ENCODE results near the gene GZMM.

DNA sequence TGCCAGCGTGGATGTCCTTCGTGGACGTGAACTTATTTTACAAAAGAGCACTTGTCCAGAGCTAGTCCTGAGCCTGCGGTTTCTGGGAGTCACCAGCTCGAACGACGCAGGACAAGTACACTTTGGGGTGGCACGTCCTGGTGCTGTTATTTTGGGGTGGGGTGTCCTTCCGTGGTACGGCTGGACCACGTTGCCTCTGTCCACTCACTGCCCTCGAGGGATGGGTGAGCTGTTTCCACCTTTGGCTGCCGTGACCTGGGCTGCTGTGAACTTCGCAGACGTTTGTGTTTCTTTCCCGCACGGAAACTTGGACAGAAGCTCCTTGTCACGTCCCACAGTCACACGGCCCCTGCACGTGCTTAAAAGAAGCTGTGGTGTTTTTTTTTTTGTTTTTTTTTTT, 11.0 kb downstream of the GZMM start:
- no peak for TF ChIP-seq EZH2phosphoT487 (IDR thresholded peaks at IDR 0.05; ENCODE audit: borderline replicate concordance, low read depth)
- no peak for TF ChIP-seq ZBTB33 (IDR thresholded peaks at IDR 0.05; ENCODE audit: borderline replicate concordance, low read depth)
